GM21390 (cell line): Measurements from ENCODE around the gene SLC4A4.

Experiments
- ATAC-seq: cut with Tn5 transposase; IDR thresholded peaks from one replicate; pipeline ENCODE4 v1.9.1; 2021; ENCODE audit not compliant: unreplicated experiment

Gene SLC4A4

GRCh38 chr4:71468116-71468710 lies 129.4 kb downstream of the SLC4A4 start:
- ATAC-seq, result no peak

GRCh38 chr4:71469541-71469940 lies 130.7 kb downstream of the SLC4A4 start:
- no peak for ATAC-seq

- ATAC-seq, result no peak
Observed at GRCh38 chr4:71470524-71470923, 131.7 kb downstream of the SLC4A4 start.

- ATAC-seq, result no peak
Observed at GRCh38 chr4:71472946-71473345, 134.1 kb downstream of the SLC4A4 start.

GRCh38 chr4:71473541-71474240 lies 134.9 kb downstream of the SLC4A4 start:
- ATAC-seq, result no peak

- ATAC-seq, result no peak
Observed at GRCh38 chr4:71474731-71475130, 135.9 kb downstream of the SLC4A4 start.

- ATAC-seq, result no peak
Observed at GRCh38 chr4:71476240-71476639, 137.4 kb downstream of the SLC4A4 start.

- ATAC-seq, result no peak
Observed at GRCh38 chr4:71486550-71487343, 147.9 kb downstream of the SLC4A4 start.

GRCh38 chr4:71487344-71487920 lies 148.6 kb downstream of the SLC4A4 start:
- no peak for ATAC-seq

GRCh38 chr4:71494539-71494938 lies 155.7 kb downstream of the SLC4A4 start:
- ATAC-seq, result no peak

- ATAC-seq, result no peak
Observed at GRCh38 chr4:71495454-71495853, 156.6 kb downstream of the SLC4A4 start.

GRCh38 chr4:71497078-71497477 lies 158.3 kb downstream of the SLC4A4 start:
- no peak for ATAC-seq

- no peak for ATAC-seq
Observed at GRCh38 chr4:71498002-71498401, 159.2 kb downstream of the SLC4A4 start.

- ATAC-seq, result no peak
Observed at GRCh38 chr4:71498625-71499024, 159.8 kb downstream of the SLC4A4 start.

- ATAC-seq, result no peak
Observed at GRCh38 chr4:71501992-71502391, 163.2 kb downstream of the SLC4A4 start.

- ATAC-seq, result no peak
Observed at GRCh38 chr4:71518283-71518989, 179.6 kb downstream of the SLC4A4 start.

- ATAC-seq, result no peak
Observed at GRCh38 chr4:71520308-71520707, 181.5 kb downstream of the SLC4A4 start.

- no peak for ATAC-seq
Observed at GRCh38 chr4:71520850-71521249, 182.0 kb downstream of the SLC4A4 start.

- no peak for ATAC-seq
Observed at GRCh38 chr4:71524756-71525155, 185.9 kb downstream of the SLC4A4 start.

- ATAC-seq, result no peak
Observed at GRCh38 chr4:71526637-71527406, 188.0 kb downstream of the SLC4A4 start.
